ENCODE results near the gene AIF1L. TPM values are rescaled to one million over a fixed set of nuclear protein-coding genes. Genes with fewer than 3 reads are reported as not detected.

The AIF1L gene
- total RNA-seq, 2 experiments from 2014 or later, result not detected

GRCh38 chr9:131100445-131100844 lies 4.1 kb downstream of the AIF1L start:
- Histone ChIP-seq H3K79me2 (ENCODE audit: insufficient read depth, low read depth, low read length) (no peaks in the 10 kb centered on the region), H3K4me1 (ENCODE audit: insufficient read depth, low read length, poor library complexity, severe bottlenecking) (no peaks in the 10 kb centered on the region), H4K20me1 (ENCODE audit: insufficient read depth, low read length) (no peaks in the 10 kb centered on the region), H2AFZ (ENCODE audit: low read length) (no peak overlapping the region), H3K27ac (ENCODE audit: low read depth, low read length, poor library complexity, severe bottlenecking) (no peak overlapping the region), H3K4me3 (ENCODE audit: low read depth, low read length, poor library complexity, severe bottlenecking) (no peak overlapping the region), H3K4me2 (ENCODE audit: low read length) (no peak overlapping the region), H3K9me2 (ENCODE audit: insufficient read depth, low read length) (no peaks in the 10 kb centered on the region), H3K9me3 (ENCODE audit: low read length) (no peaks in the 10 kb centered on the region), H3K36me3 (ENCODE audit: insufficient read depth, low read length) (no peaks in the 10 kb centered on the region)
- no peak for DNase-seq (ENCODE audit: low spot score)
- TF ChIP-seq EZH2phosphoT487 (IDR thresholded peaks at IDR 0.05; ENCODE audit: borderline replicate concordance, low read depth, low read length), result no peak
- BruUV-seq (replicated peaks), result no TSS peak
- ChIA-PET POLR2A (no interaction called here), CTCF (ENCODE audit: unreplicated experiment) (no interaction called here)
- intact Hi-C loops (cut with micrococcal nuclease; ENCODE audit: unreplicated experiment), result no loop called here

GRCh38 chr9:131101207-131101964 lies 5.1 kb downstream of the AIF1L start:
- CTCF ChIA-PET (ENCODE audit: unreplicated experiment), result no interaction called here
- no peak for DNase-seq (ENCODE audit: low spot score)

GRCh38 chr9:131103024-131103423 lies 6.7 kb downstream of the AIF1L start:
- Histone ChIP-seq H3K79me2 (ENCODE audit: insufficient read depth, low read depth, low read length) (no peaks in the 10 kb centered on the region), H3K9me2 (ENCODE audit: insufficient read depth, low read length) (no peaks in the 10 kb centered on the region), H4K20me1 (ENCODE audit: insufficient read depth, low read length) (no peaks in the 10 kb centered on the region), H3K4me2 (ENCODE audit: low read length) (no peak overlapping the region), H3K4me1 (ENCODE audit: insufficient read depth, low read length, poor library complexity, severe bottlenecking) (no peaks in the 10 kb centered on the region), H3K36me3 (ENCODE audit: insufficient read depth, low read length) (no peaks in the 10 kb centered on the region), H3K9me3 (ENCODE audit: low read length) (no peaks in the 10 kb centered on the region), H3K4me3 (ENCODE audit: low read depth, low read length, poor library complexity, severe bottlenecking) (no peak overlapping the region), H3K27ac (ENCODE audit: low read depth, low read length, poor library complexity, severe bottlenecking) (no peak overlapping the region), H2AFZ (ENCODE audit: low read length) (no peak overlapping the region)
- TF ChIP-seq CTCF (conservative IDR thresholded peaks at IDR 0.05; ENCODE audit: low read length) (no peak), EZH2phosphoT487 (IDR thresholded peaks at IDR 0.05; ENCODE audit: borderline replicate concordance, low read depth, low read length) (no peak)
- ChIA-PET CTCF (ENCODE audit: unreplicated experiment) (no interaction called here), POLR2A (interaction anchor here (2.5 kb wide), 1 partner anchor 22 kb away, joined by 9 read pairs; the partner anchor contains the start of gene NUP214)
- intact Hi-C loops (cut with micrococcal nuclease; ENCODE audit: unreplicated experiment), result no loop called here
- DNase-seq (ENCODE audit: low spot score), result no peak
- BruUV-seq (replicated peaks), result no TSS peak

More at GRCh38 chr9:131101207-131101964, 5.1 kb downstream of the AIF1L start:
- no TSS peak for BruUV-seq (replicated peaks)
- Histone ChIP-seq H3K27ac (ENCODE audit: low read depth, low read length, poor library complexity, severe bottlenecking) (no peak overlapping the region), H3K79me2 (ENCODE audit: insufficient read depth, low read depth, low read length) (no peaks in the 10 kb centered on the region), H3K4me3 (ENCODE audit: low read depth, low read length, poor library complexity, severe bottlenecking) (no peak overlapping the region), H3K4me1 (ENCODE audit: insufficient read depth, low read length, poor library complexity, severe bottlenecking) (no peaks in the 10 kb centered on the region), H3K9me2 (ENCODE audit: insufficient read depth, low read length) (no peaks in the 10 kb centered on the region), H4K20me1 (ENCODE audit: insufficient read depth, low read length) (no peaks in the 10 kb centered on the region), H3K9me3 (ENCODE audit: low read length) (no peaks in the 10 kb centered on the region), H3K4me2 (ENCODE audit: low read length) (no peak overlapping the region), H2AFZ (ENCODE audit: low read length) (no peak overlapping the region), H3K36me3 (ENCODE audit: insufficient read depth, low read length) (no peaks in the 10 kb centered on the region)
- intact Hi-C loops (cut with micrococcal nuclease; ENCODE audit: unreplicated experiment), result no loop called here
- TF ChIP-seq EZH2phosphoT487 (IDR thresholded peaks at IDR 0.05; ENCODE audit: borderline replicate concordance, low read depth, low read length), result no peak
- no peak for TF ChIP-seq CTCF (conservative IDR thresholded peaks at IDR 0.05; ENCODE audit: low read length)
- POLR2A ChIA-PET, result no interaction called here

Data from OCI-LY7 (cell line).